Activated CD8-positive, alpha-beta memory T cell treated with anti-CD3 and anti-CD28 coated beads, Interleukin-2, amount 10 ng/mL, durations not matched to agents 7 days and 5 days (primary cell): ENCODE results near the gene NRCAM. TPM values are rescaled to one million over a fixed set of nuclear protein-coding genes. Genes with fewer than 3 reads are reported as not detected.

Experiments used
- ATAC-seq: fragments of 150-1000 bp; cut with Tn5 transposase; one replicate; pipeline ENCODE4 v1.10.0; 2021; ENCODE audit warnings: moderate library complexity
- CTCF ChIA-PET: fragments of 350-600 bp; sonication (Branson Sonifier 250); formaldehyde crosslinking; loops from one replicate; lab custom pipeline; 2021; ENCODE audit warnings: antibody characterized with exemption; lab: Charles Lee
- DNase-seq: peaks from one replicate; pipeline ENCODE4 v3.0.0-alpha.2; 2020
- H3K27ac Mint-ChIP-seq: one replicate; pipeline ENCODE4 v1.8.0; 2021; ENCODE audit warnings: mild to moderate bottlenecking, mixed read lengths
- H3K27me3 Mint-ChIP-seq: one replicate; pipeline ENCODE4 v1.8.0; 2021; ENCODE audit warnings: mixed read lengths
- H3K36me3 Mint-ChIP-seq: one replicate; pipeline ENCODE4 v1.8.0; 2021; ENCODE audit warnings: mild to moderate bottlenecking, mixed read lengths
- H3K4me1 Mint-ChIP-seq: one replicate; pipeline ENCODE4 v1.8.0; 2021; ENCODE audit warnings: mixed read lengths
- H3K4me3 Mint-ChIP-seq: one replicate; pipeline ENCODE4 v1.8.0; 2021; ENCODE audit warnings: mild to moderate bottlenecking, moderate library complexity, mixed read lengths
- H3K9me3 Mint-ChIP-seq: one replicate; pipeline ENCODE4 v1.8.0; 2022; ENCODE audit warnings: low read depth, mixed read lengths
- total RNA-seq, 2 experiments: library from RNA; stranded (reverse); gene quantifications; one replicate each; pipeline ENCODE4 v1.2.3, GENCODE V29; 2021

NRCAM gene
- total RNA-seq, 2 experiments from 2014 or later = 0.35 TPM; not detected in 1

DNA sequence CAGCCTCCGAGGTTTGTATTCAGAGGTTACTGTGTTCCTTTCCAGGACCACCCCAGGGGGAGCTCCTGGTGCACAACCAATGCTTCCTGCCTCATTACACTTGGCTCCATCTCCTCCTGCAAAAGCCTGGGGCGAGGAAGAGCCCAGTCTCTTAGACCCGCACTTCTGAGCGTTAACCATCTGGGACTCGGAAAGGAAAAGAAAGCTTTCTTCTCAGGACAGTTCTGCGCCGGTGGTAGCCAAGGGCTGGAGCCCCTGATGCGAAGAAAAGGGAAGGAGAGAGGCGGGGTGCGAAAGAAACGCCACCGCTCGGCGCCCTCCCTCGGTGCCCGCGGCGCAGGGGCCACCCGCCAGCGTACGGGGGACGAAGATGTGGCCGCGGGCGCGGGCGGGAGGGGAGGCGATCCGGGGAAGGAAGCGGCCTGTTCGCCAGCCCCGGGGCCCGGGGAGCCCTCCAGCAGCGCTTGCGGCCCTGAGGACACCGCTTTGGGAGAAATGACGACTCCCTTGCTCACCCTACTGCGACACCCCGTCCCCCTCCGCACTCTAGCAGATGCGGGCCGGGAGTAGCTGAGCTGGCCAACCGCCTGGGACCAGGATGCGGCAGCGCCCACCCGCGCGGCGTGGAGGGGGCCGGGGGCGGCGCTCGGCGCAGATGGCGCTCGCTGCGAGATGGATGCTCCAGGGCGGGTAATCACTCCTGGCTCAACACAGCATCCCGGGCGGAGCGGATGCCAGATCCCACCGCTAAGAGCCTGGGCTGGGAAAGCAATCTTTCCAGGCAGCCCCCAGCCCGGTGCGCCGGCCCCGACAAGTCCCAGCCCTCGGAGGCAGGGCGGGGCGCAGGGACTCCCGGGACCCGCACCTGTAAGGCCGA, 1.3 kb downstream of the NRCAM start:
- Mint-ChIP-seq H3K9me3 (no peaks in the 10 kb centered on the region), H3K27ac (no peak overlapping the region), H3K4me3 (peak overlapping the region; percentile 40), H3K4me1 (peaks cover 8% of the 10 kb centered on the region), H3K36me3 (no peaks in the 10 kb centered on the region), H3K27me3 (peaks cover 76% of the 10 kb centered on the region)
- ATAC-seq (peak; percentile 50), DNase-seq (no peak)
- CTCF ChIA-PET = interaction anchor here (0.5 to 0.9 kb wide), 2 partner anchors 12 to 13 kb away, joined by 3 read pairs; no protein-coding TSS in a partner anchor

DNA sequence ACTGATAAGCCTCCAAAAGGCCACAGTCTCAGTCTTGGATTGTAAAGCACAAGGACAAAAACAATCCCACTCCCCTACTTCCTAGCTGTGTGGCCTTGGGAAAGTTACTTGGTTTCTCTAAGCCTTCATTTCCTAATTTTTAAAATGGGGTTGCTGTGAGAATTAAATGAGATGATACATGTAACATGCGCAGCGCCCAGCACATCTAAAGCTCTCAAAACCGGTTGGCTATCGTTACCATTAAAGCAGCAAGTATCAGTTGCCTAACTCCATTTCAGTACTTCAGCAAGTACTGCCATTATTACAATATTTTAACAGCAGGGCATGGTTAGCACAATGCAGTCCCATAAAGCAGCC, 1.9 kb downstream of the NRCAM start:
- peaks cover 8% of the 10 kb centered on the region for H3K4me1 Mint-ChIP-seq
- H3K27ac Mint-ChIP-seq = no peak overlapping the region
- H3K36me3 Mint-ChIP-seq = no peaks in the 10 kb centered on the region
- ATAC-seq (no peak), DNase-seq (no peak)
- peaks cover 80% of the 10 kb centered on the region for H3K27me3 Mint-ChIP-seq
- peak overlapping the region; percentile 40 for H3K4me3 Mint-ChIP-seq
- H3K9me3 Mint-ChIP-seq = no peaks in the 10 kb centered on the region
- CTCF ChIA-PET = interaction anchor here (0.5 to 0.9 kb wide), 2 partner anchors 12 to 13 kb away, joined by 3 read pairs; no protein-coding TSS in a partner anchor

DNA sequence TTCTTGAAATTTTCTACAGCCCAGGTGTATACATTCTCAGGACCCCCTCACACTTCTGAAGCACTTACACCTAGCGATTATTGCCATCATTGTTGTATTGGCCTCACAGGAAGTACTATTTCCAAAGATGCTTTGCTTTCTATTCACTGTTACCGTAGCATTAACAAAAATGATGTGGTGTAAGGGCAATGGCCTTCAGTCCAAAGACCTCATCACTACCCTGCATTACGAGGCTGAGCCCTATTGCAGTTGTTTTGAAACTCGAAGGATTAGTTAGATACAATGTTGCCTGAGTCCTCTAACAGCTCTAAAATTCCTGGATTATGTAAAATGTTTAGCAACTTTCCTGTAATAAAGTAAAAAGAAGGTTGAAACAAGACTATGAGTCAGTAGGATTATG, 2.9 kb downstream of the NRCAM start:
- DNase-seq = no peak
- Mint-ChIP-seq H3K4me3 (no peak overlapping the region), H3K27ac (no peak overlapping the region), H3K27me3 (peaks cover 81% of the 10 kb centered on the region), H3K4me1 (peaks cover 8% of the 10 kb centered on the region), H3K36me3 (no peaks in the 10 kb centered on the region), H3K9me3 (no peaks in the 10 kb centered on the region)
- no peak for ATAC-seq
- CTCF ChIA-PET = interaction anchor here (1.9 to 2.3 kb wide), 2 partner anchors 11 to 44 kb away, joined by 7 to 9 read pairs; no protein-coding TSS in a partner anchor

DNA sequence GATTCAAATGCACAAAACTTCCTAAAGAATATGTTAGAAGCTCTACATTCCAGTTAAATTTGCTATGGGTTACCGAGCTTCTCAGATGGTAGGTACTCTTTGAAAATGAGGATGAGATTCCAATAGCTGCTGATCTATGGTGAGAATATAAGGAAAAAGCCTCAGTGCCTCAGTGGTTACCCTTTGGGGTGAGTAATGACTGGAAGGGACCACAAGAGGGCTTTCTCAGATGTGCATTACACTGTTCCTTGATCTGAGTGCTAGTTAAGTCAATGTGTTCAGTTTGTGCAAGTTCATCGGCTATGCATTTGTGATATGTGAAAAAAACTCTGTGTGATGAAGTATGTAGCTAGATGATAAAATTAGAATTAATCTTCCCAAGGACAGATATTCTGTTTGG, 3.5 kb downstream of the NRCAM start:
- ATAC-seq (no peak), DNase-seq (no peak)
- Mint-ChIP-seq H3K4me1 (peaks cover 8% of the 10 kb centered on the region), H3K27me3 (peaks cover 80% of the 10 kb centered on the region), H3K9me3 (no peaks in the 10 kb centered on the region), H3K36me3 (no peaks in the 10 kb centered on the region), H3K27ac (no peak overlapping the region), H3K4me3 (no peak overlapping the region)
- CTCF ChIA-PET = interaction anchor here (1.0 to 2.3 kb wide), 4 partner anchors 10 to 72 kb away, joined by 3 to 9 read pairs (median 5); no protein-coding TSS in a partner anchor

DNA sequence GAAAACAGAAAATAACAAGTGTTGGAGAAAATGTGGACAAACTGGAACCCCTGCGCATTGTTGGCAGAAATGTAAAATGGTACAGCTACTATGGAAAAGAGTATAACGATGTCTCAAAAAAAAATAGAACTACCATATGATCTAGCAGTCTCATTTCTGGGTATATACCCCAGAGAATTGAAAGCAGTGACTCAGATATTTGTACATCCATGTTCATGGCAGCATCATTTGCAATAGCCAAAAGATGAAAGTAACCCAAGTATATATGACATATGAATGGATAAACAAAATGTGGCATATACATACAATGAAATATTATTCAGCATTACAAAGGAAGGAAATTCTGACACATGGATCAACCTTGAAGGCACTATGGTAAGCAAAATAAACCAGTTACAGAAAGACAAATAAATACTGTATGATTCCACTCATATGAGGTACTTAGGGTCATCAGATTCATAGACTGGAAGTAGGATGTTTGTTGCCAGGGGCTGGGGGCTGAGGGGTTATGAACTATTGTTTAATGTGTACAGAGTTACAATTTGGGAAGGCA, 4.9 kb downstream of the NRCAM start:
- Mint-ChIP-seq H3K9me3 (no peaks in the 10 kb centered on the region), H3K4me3 (no peak overlapping the region), H3K36me3 (no peaks in the 10 kb centered on the region), H3K4me1 (peaks cover 2% of the 10 kb centered on the region), H3K27me3 (peaks cover 72% of the 10 kb centered on the region), H3K27ac (no peak overlapping the region)
- no peak for ATAC-seq
- CTCF ChIA-PET = interaction anchor here (0.9 kb wide), 1 partner anchor 47 kb away, joined by 3 read pairs; no protein-coding TSS in a partner anchor
- no peak for DNase-seq

DNA sequence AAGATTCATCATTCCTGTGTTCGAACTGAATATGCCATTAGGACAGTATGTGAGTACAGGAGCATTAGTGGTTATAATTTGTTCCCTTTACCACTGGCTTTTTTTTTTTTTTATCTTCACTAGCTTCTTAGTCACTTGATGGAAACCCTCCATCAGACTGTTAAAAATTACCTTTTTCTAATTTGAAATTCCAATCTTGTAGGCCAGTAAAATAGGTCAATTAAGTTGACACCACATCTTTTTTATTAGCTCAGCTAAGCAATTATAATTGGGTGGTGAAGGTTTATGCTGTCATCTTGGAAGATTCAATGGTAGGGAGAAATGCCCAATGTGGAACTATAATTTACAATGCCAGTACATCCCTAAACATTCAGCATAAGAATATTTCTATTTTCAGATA, 6.1 kb downstream of the NRCAM start:
- H3K4me1 Mint-ChIP-seq = peaks cover 2% of the 10 kb centered on the region
- H3K9me3 Mint-ChIP-seq = no peaks in the 10 kb centered on the region
- no peak overlapping the region for H3K27ac Mint-ChIP-seq
- CTCF ChIA-PET = no interaction called here
- H3K27me3 Mint-ChIP-seq = peaks cover 73% of the 10 kb centered on the region
- no peaks in the 10 kb centered on the region for H3K36me3 Mint-ChIP-seq
- no peak overlapping the region for H3K4me3 Mint-ChIP-seq
- no peak for DNase-seq
- no peak for ATAC-seq

DNA sequence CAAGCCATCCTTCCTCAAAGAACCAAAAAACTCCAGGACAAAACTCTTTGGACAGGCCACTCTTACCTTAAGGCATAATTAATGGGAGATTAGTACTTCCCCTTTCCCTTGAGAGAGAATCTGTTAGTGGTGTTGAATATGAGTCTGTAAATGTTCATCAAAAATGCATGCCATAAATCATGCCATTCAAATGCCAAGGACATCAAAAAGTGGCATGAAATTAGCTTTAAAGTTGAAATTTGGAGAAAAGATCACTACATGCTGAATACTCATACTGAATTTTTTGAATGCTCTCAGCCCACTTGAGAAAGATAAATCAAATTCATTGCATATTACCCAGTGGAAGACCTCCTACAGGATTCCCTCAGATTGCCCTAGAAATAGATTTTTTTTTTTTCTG, 6.7 kb downstream of the NRCAM start:
- CTCF ChIA-PET = no interaction called here
- H3K4me3 Mint-ChIP-seq = no peak overlapping the region
- no peak for ATAC-seq
- H3K27me3 Mint-ChIP-seq = peaks cover 70% of the 10 kb centered on the region
- no peaks in the 10 kb centered on the region for H3K36me3 Mint-ChIP-seq
- no peak overlapping the region for H3K27ac Mint-ChIP-seq
- H3K4me1 Mint-ChIP-seq = no peaks in the 10 kb centered on the region
- H3K9me3 Mint-ChIP-seq = no peaks in the 10 kb centered on the region
- DNase-seq = no peak

DNA sequence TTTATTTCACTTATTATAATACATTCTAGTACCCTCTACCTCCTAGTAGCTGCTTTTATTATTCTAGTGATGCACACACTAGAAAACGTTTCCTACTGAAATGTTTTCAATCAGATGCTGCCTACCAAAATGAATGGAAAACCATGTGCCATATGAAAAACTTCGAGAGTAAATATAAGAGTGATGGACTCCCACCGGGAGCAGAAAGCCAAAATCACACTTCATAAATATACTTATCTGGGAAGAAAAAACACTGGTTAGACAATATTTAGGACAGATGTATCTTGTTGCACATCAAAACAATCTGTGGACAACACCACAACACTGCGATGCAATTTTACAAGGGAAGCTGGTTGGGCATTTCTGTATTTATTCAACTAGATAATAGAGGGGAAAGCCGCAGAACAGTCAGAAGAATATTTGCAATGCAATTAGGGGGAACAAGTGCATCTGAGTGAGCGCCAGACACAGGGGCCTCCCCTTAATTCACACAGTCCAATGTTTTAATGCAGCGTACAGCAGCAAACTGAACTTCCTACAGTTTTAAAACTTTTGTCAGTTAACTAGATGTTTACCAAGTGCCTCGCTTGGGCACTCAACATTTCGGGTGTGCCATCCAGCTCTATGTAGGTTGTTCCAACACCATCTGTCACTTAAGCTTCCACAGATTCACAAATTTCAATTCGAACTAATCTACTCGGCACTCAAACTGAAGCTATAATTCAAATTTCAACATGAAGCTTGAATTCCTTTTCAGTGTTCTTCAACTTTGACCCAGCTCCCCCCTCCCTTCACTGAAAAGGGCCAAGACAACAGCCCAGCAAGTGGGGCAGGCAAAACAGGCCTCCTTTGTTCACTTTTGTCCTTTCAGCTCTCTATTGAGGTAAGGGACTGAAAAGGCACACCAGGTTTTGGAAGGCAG, 7.4 kb downstream of the NRCAM start:
- H3K27me3 Mint-ChIP-seq = peaks cover 63% of the 10 kb centered on the region
- H3K36me3 Mint-ChIP-seq = no peaks in the 10 kb centered on the region
- H3K4me3 Mint-ChIP-seq = no peak overlapping the region
- H3K4me1 Mint-ChIP-seq = no peaks in the 10 kb centered on the region
- no peak overlapping the region for H3K27ac Mint-ChIP-seq
- ATAC-seq (no peak), DNase-seq (no peak)
- CTCF ChIA-PET = no interaction called here
- no peaks in the 10 kb centered on the region for H3K9me3 Mint-ChIP-seq

DNA sequence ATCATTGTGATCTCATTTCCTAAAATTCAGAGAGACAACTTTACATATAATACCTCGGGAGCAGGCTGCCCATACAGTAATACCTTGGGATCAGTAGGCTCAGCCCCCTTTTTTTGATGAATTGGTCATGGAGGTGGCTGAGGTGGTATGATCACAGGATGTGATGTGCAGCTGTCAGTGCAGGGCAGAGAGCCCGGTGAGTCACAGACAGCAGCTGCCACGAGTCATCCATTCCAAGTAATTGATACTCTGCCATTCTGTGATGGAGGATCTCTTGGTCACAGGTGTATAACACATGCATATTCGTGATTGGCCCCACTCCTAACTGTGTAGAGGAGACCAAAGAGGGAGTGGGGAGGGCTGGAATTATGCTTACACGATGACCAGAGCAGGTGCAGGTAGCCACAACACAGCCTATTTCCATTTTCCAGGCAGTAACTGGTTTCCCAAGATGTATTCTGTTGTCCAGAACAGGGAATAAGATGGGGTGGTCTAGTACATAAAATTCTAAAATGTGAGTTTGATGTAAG, 14.1 kb downstream of the NRCAM start:
- no peaks in the 10 kb centered on the region for H3K36me3 Mint-ChIP-seq
- H3K27ac Mint-ChIP-seq = no peak overlapping the region
- CTCF ChIA-PET = interaction anchor here (1.3 to 1.4 kb wide), 3 partner anchors 11 to 55 kb away, joined by 3 to 7 read pairs (median 3); no protein-coding TSS in a partner anchor
- no peak overlapping the region for H3K4me3 Mint-ChIP-seq
- H3K4me1 Mint-ChIP-seq = no peaks in the 10 kb centered on the region
- DNase-seq (no peak), ATAC-seq (no peak)
- H3K27me3 Mint-ChIP-seq = peaks cover 18% of the 10 kb centered on the region
- no peaks in the 10 kb centered on the region for H3K9me3 Mint-ChIP-seq

DNA sequence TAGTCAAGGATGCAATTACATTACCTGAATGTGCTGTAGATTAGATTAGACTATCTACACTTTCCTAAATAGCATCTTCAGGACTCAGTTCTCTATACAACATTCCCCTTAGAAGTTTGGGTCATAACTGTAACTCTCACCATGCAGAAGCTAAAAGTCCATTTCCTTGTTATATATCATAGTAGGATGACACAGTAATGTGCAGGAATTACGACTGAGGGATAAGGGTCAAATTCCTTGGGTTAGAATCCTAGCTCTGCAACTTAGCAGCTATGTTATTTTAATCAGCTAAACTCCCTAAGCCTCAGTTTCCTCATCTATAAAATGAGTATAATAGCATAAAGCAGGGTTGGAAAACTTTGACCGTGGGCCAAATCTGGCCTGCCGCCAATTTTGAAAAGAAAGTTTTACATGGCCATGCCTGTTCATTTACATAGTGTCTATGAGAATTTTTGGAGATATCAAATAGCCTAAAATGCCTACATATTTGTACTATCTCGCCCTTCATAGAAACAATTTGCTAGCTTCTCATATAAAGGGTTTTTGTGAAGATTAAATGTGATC, 14.8 kb downstream of the NRCAM start:
- no peak for ATAC-seq
- no peak overlapping the region for H3K27ac Mint-ChIP-seq
- H3K4me1 Mint-ChIP-seq = no peaks in the 10 kb centered on the region
- CTCF ChIA-PET = interaction anchor here (1.4 kb wide), 1 partner anchor 13 kb away, joined by 3 read pairs; no protein-coding TSS in a partner anchor
- H3K36me3 Mint-ChIP-seq = no peaks in the 10 kb centered on the region
- DNase-seq = no peak
- H3K4me3 Mint-ChIP-seq = no peak overlapping the region
- peaks cover 20% of the 10 kb centered on the region for H3K27me3 Mint-ChIP-seq
- H3K9me3 Mint-ChIP-seq = no peaks in the 10 kb centered on the region

DNA sequence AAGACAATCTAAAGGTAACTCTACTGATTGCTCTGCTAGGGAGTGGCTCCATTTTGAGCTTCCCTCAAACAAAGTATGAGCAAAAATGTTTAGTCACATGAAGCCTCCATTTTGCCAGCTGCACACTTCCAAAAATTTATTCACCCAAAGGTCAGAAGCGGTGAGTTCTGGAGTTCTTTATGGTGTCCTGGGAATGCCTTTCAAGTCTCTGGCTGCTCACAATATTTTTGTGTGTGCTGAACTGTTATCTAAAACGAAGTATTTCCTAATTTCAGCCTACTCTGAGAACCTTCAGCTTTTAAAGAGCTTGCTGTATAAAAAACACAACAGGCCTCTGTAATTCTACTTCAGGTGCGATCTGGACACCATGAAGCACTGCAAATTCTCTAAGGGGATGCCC, 15.6 kb downstream of the NRCAM start:
- Mint-ChIP-seq H3K27me3 (peaks cover 15% of the 10 kb centered on the region), H3K36me3 (no peaks in the 10 kb centered on the region), H3K9me3 (no peaks in the 10 kb centered on the region), H3K4me1 (no peaks in the 10 kb centered on the region), H3K27ac (no peak overlapping the region), H3K4me3 (no peak overlapping the region)
- ATAC-seq = no peak
- no peak for DNase-seq
- CTCF ChIA-PET = no interaction called here

DNA sequence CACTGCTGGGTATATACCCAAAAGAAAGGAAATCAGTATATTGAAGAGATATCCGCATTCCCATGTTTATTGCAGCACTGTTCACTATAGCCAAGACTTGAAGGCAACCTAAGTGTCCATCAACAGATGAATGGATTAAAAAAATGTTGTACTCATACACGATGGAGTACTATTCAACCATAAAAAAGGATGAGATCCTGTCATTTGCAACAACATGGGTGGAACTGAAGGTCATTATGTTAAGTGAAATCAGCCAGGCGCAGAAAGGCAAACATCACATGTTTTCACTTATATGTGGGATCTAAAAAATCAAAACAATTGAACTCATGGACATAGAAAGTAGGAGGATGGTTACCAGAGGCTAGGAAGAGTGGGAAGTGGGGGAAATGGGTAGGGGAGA, 19.3 kb downstream of the NRCAM start:
- H3K9me3 Mint-ChIP-seq = no peaks in the 10 kb centered on the region
- no peak for DNase-seq
- no peak overlapping the region for H3K4me3 Mint-ChIP-seq

More for the DNA sequence above, 19.3 kb downstream of the NRCAM start:
- H3K4me1 Mint-ChIP-seq = no peaks in the 10 kb centered on the region
- H3K36me3 Mint-ChIP-seq = no peaks in the 10 kb centered on the region
- ATAC-seq = no peak
- H3K27ac Mint-ChIP-seq = no peak overlapping the region
- H3K27me3 Mint-ChIP-seq = peaks cover 19% of the 10 kb centered on the region
- CTCF ChIA-PET = no interaction called here
